Limb (tissue), 2 donors: ENCODE data around the gene TMEM11.

Experiments used
- DNase-seq, 2 donors: peaks; one replicate each; pipeline ENCODE4 v3.0.0-alpha.2; 2016; ENCODE audit errors: extremely low spot score in 2 of 2

Gene TMEM11

GRCh38 chr17:21186399-21187187 is 27.4 kb downstream of the TMEM11 start:
- DNase-seq, result no peak

GRCh38 chr17:21185061-21185460 is 28.9 kb downstream of the TMEM11 start:
- DNase-seq, result no peak

GRCh38 chr17:21184570-21184969 is 29.4 kb downstream of the TMEM11 start:
- DNase-seq, result no peak

- DNase-seq, result no peak
Observed at GRCh38 chr17:21183468-21183867, 30.5 kb downstream of the TMEM11 start.

GRCh38 chr17:21177854-21178600 is 35.9 kb downstream of the TMEM11 start:
- DNase-seq, result no peak

- no peak for DNase-seq
Observed at GRCh38 chr17:21177401-21177800, 36.6 kb downstream of the TMEM11 start.

- no peak for DNase-seq
Observed at GRCh38 chr17:21176773-21177395, 37.1 kb downstream of the TMEM11 start.

- DNase-seq, result no peak
Observed at GRCh38 chr17:21174713-21175112, 39.2 kb downstream of the TMEM11 start.

GRCh38 chr17:21174186-21174585 is 39.8 kb downstream of the TMEM11 start:
- DNase-seq, result no peak

GRCh38 chr17:21173543-21173942 is 40.4 kb downstream of the TMEM11 start:
- DNase-seq, result no peak

GRCh38 chr17:21172846-21173245 is 41.1 kb downstream of the TMEM11 start:
- no peak for DNase-seq

GRCh38 chr17:21171970-21172510 is 41.9 kb downstream of the TMEM11 start:
- no peak for DNase-seq

- DNase-seq, result no peak
Observed at GRCh38 chr17:21171309-21171922, 42.5 kb downstream of the TMEM11 start.

- DNase-seq, result no peak
Observed at GRCh38 chr17:21170809-21171208, 43.2 kb downstream of the TMEM11 start.

GRCh38 chr17:21169496-21169895 is 44.5 kb downstream of the TMEM11 start:
- DNase-seq, result no peak

- no peak for DNase-seq
Observed at GRCh38 chr17:21168555-21168865, 45.5 kb downstream of the TMEM11 start.

- DNase-seq, result no peak
Observed at GRCh38 chr17:21167303-21167702, 46.7 kb downstream of the TMEM11 start.

GRCh38 chr17:21166595-21167210 is 47.3 kb downstream of the TMEM11 start:
- no peak for DNase-seq

- no peak for DNase-seq
Observed at GRCh38 chr17:21165922-21166594, 47.9 kb downstream of the TMEM11 start.

- DNase-seq, result no peak
Observed at GRCh38 chr17:21164620-21165019, 49.3 kb downstream of the TMEM11 start.

GRCh38 chr17:21164216-21164615 is 49.7 kb downstream of the TMEM11 start:
- no peak for DNase-seq
